HG02610 (cell line): ENCODE results near the gene SLC22A2.
A peak's percentile ranks its signal among the peaks of the same experiment; 100 is the strongest.

Experiments used
- ATAC-seq: cut with Tn5 transposase; IDR thresholded peaks from one replicate; pipeline ENCODE4 v1.9.1; 2021; ENCODE audit warnings: mild to moderate bottlenecking, moderate library complexity; ENCODE audit not compliant: unreplicated experiment

Gene SLC22A2

GRCh38 chr6:160218810-160219209 is 39.8 kb downstream of the SLC22A2 start:
- no peak for ATAC-seq

DNA sequence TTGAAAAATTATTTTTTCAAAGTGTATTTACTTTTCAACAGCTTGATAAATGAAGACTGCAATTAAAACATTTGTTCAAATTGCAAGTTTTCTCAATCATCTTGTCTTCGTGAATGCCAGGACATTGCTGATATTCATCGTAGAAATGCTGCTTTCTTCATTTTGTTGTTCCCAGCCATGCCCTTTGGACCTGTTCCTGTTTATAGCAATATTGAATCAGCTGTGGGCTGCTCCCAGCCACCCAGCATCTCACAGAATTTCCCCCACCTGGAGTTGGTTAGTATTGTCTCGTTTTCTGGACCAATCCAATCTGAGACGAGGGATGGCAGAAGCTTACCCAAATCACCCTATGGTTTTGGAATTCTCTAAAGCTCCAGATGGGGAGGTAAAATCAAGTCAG is 40.8 kb downstream of the SLC22A2 start:
- no peak for ATAC-seq

DNA sequence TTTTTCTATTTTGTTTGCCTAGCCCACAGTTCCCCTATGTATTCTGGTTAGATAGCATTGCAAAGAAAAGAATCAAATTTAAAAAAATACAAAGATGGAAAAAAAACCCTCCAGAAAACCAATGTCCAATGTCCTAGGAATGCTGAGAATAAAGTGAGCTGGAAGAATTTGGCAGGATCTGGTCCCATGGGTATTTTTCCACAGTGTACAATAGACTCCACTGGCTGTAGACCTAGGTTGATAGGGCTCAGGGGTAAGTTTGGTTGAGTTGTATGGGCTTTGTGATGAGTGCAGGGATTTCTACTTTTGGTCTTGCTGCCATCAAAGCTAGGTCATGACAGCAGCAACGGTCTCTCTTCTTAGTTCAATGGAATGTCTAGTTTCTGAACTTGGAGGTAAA is 41.5 kb downstream of the SLC22A2 start:
- no peak for ATAC-seq

DNA sequence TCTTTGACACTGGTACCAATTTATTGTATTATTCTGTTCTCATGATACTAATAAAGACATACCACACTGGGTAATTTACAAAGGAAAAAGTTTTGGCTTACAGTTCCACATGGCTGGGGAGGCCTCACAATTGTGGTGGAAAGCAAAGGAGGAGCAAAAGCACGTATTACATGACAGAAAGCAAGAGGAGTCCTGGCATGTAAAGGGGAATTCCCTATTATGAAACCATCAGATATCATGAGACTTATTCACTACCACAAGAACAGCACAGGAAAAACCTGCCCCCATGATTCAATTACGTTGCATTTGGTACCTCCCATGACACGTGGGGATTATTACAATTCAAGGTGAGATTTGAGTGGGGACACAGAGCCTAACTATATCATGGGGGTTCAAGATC is 43.4 kb downstream of the SLC22A2 start:
- ATAC-seq: no peak

DNA sequence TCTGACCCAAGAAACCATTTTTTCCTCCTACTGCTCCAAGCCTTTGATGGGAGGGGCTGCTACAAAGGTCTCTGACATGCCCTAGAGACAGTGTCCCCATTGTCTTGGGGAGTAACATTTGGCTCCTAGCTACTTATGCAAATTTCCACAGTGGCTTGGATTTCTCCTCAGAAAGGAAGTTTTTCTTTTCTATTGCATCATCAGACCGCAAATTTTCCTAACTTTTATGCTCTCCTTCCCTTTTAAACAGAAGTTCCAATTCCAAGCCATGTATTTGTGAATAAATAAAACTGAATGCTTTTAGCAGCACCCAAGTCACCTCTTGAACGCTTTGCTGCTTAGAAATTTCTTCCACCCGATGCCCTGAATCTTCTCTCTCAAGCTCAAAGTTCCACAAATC is 51.0 kb downstream of the SLC22A2 start:
- ATAC-seq: no peak

GRCh38 chr6:160204710-160205109 is 53.9 kb downstream of the SLC22A2 start:
- no peak for ATAC-seq

DNA sequence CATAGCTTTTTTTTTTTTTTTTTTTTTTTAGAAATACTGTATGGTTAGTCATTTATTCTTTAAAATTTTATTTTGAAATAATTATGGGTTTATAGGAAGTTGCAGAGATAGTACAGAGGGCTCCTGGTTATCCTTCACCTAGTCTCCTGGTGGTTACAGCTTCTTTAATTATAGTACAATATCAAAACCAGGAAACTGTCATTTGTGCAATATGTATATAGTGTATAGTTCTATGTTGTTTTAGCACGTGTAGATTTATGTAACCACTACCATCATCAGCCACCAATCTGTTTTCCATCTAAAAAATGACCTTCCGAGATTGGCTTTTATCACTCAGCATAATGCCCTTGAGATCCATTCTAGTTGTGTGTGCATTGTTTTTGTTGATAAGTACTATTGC is 54.7 kb downstream of the SLC22A2 start:
- no peak for ATAC-seq

DNA sequence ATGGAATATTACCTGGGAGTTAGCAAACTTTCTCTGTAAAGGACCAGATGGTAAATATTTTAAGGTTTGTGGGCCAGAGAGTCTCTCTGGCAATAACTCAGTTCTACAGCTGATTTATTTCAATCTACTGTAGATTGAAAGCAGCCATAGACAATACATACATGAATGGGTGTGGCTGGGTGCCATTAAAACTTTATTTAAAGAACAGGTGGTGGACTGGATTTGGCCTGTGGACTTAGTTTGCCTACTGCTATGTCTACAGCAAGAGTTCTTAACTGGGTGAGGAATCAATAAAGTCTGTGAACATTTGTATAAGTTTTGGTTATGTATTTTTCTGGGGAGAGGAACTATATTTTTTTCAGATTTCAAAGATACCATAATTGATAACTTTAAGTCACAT is 55.1 kb downstream of the SLC22A2 start:
- no peak for ATAC-seq

GRCh38 chr6:160203076-160203475 is 55.5 kb downstream of the SLC22A2 start:
- ATAC-seq: no peak

- ATAC-seq: no peak
These were observed 56.2 kb downstream of the SLC22A2 start for GRCh38 chr6:160202411-160202810.

GRCh38 chr6:160201061-160201460 is 57.6 kb downstream of the SLC22A2 start:
- ATAC-seq: no peak

DNA sequence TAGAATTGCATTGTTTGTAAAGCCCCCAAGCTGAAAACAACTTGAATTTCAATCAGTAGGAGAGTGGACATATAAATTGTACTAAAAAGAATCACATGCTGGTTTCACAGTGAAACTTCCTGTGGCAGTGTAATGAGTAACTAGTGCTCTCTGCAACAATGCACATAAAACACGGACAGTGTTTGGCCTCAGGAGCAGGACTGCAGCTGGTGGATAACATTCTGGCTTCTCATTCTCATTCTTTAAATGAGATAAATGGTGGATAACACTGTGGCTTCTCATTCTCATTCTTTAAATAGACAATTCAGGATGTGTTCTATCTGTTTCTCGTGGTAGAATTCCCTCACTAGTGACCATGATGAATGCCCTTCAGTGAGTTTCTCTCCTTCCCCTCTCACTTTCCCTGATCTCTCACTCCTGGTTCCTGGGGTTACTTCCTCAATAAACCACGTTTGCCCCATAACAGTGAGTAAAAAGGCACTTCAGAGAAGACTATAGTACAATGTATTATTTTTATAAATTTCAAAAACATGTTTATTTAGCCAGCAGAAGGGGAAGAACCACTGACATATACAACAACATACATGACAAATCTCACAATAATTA is 59.9 kb downstream of the SLC22A2 start:
- peak; percentile 58 for ATAC-seq

- no peak for ATAC-seq
These were observed 61.0 kb downstream of the SLC22A2 start for GRCh38 chr6:160197662-160198061.

DNA sequence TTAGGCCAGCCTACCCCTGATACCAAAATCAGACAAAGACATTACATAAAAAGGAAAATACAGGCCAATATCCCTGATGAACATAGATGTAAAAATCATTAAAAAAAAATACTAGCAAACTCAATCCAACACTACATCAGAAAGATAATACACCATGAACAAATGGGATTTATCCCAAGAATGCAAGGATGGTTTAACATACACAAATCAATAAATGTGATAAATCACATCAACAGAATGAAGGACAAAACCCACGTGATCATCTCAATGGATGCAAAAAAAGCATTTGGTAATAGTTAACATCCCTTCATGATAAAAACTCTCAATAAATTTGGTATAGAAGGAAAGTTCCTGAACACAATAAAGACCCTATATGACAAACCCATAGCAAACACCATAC is 63.8 kb downstream of the SLC22A2 start:
- no peak for ATAC-seq

DNA sequence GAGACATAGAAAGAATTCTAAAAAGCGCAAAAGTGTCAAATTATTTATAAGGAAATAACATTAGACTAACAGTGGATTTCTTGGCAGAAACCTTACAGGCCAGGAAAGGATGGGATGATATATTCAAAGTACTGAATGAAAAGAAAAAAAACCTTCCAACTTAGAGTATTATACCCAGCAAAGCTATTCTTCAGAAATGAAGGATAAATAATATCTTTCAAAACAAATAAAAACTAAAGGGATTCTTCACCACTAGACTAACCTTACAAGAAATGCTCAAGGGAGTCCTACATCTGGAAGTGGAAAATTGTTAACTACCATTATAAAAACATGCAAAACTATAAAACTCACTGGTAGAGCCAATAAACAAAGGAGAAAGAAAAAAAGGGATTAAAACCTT is 65.8 kb downstream of the SLC22A2 start:
- no peak for ATAC-seq

- no peak for ATAC-seq
These were observed 67.6 kb downstream of the SLC22A2 start for GRCh38 chr6:160190973-160191372.

DNA sequence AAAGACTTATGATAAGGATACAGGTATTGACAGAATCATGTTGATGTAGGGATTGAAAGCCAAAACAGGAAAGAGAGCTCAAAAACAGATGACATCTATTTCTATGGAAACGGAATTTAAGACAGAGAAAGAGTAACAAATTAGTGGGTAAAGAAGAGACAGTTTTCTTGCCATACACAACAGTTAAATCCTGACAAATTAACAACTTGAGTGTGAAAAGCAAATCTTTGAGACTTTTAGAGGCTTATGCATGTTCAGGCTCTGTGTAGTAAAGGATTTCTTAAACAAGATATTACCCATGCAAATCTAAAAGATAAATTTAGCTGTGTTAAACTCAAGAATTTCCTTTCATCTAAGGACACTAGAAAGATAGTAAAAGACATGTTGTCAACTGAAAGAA is 68.5 kb downstream of the SLC22A2 start:
- no peak for ATAC-seq

DNA sequence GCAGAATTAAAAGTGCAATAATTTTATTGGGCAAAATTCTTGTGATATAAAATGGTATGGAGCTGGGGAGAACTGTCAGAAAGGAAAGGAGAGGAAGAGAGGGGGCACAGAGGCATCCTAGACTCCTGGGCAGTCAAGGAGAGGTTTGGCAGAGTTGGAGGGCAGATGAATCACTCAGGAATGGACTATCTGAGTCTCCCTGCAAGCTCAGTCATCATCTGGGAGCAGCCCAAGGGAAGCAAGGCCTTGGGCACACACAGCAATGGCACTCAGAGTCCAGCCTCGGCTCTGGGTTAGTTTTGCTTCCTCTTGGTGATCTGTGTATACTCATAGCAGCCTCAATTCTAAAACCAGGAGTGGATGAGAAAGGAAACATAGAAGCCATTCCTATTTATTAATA is 69.8 kb downstream of the SLC22A2 start:
- ATAC-seq: no peak

- no peak for ATAC-seq
These were observed 77.9 kb downstream of the SLC22A2 start for GRCh38 chr6:160180706-160181105.

- ATAC-seq: no peak
These were observed 80.3 kb downstream of the SLC22A2 start for GRCh38 chr6:160178271-160178670.

DNA sequence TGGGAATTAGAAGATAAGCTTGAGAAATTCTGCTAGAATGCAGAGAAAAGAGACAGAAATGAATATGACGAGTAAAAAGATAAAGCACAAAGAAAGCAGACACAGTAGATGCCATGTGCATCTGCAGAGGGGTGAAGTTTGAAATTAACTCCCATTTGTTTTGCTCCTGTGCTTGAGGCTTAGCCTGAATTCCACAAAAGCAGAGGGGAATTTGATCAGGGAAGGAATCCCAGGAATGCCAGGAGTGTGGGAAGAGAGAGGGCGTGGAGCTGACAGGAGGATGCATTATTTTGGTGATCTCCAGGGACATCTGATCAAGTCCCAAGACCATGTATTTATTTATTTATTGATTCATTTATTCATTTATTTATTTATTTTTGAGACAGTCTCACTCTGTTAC is 81.4 kb downstream of the SLC22A2 start:
- ATAC-seq: no peak

GRCh38 chr6:160174681-160175080 is 83.9 kb downstream of the SLC22A2 start:
- no peak for ATAC-seq

GRCh38 chr6:160173806-160174527 is 84.7 kb downstream of the SLC22A2 start:
- no peak for ATAC-seq
